HFF-Myc (cell line): ENCODE data around the gene PITPNM1.
"Not testable (repeated sequence)": the region's sequence is repeated elsewhere in the genome, so short reads cannot be mapped to it uniquely, and the experiment has no call there.

Experiments
- DNase-seq: peaks from one replicate; pipeline ENCODE4 v3.0.0-alpha.2; 2011; ENCODE audit warnings: low read depth; ENCODE audit errors: extremely low read depth
- H3K4me3 ChIP-seq: replicated peaks from 2 replicates; pipeline ENCODE4 v1.5.1; 2011; ENCODE audit warnings: low read depth, mild to moderate bottlenecking, control low read depth, low read length
- CTCF ChIP-seq: IDR thresholded peaks from 2 replicates; pipeline ENCODE4 v1.5.1; 2012; ENCODE audit warnings: mild to moderate bottlenecking, low read depth, low read length, control low read depth; ENCODE audit errors: missing control alignments

PITPNM1 gene

GRCh38 chr11:67484847-67485311 is 20.3 kb downstream of the PITPNM1 start:
- H3K4me3 ChIP-seq = no peak overlapping the region
- DNase-seq = no peak
- no peak for TF ChIP-seq CTCF

GRCh38 chr11:67483831-67484665 is 21.1 kb downstream of the PITPNM1 start:
- H3K4me3 ChIP-seq = peak overlapping the region; percentile 57
- no peak for TF ChIP-seq CTCF
- no peak for DNase-seq

- no peak for TF ChIP-seq CTCF
- peak; percentile 97 for DNase-seq
- H3K4me3 ChIP-seq = peak within 1 kb of the TSS; percentile 57
Observed at GRCh38 chr11:67482827-67483798, 22.1 kb downstream of the PITPNM1 start, which contains the start of gene AIP. Gene AIP (plus strand): TSS chr11:67483026. CDS start chr11:67483159, 133 bp downstream.

DNA sequence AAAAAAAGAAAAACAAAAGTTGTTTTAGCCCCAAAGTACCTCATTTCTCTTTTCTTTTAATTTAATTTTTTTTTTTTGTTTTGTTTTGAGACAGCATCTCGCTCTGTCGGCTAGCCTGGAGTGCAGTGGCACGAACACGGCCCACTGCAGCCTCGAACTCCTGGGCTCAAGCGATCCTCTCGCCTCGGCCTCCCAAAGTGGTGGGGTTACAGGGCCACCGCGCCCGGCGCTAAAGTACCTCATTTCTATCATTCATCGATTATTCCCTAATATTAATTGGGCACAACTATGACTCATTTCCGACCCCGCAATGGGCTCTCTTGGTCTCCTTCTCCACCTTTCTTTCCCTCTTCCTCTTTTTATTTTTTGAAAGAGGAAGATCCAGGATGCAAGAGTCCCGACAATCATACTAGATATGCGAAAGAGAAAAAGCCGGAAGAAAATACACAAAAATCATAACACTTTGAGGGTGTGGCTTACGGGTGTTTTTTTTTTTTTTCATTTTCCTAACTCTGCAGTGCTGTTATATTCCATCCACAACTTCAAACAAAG is 22.8 kb downstream of the PITPNM1 start:
- peak overlapping the region; percentile 57 for H3K4me3 ChIP-seq
- TF ChIP-seq CTCF = no peak
- DNase-seq = no peak

DNA sequence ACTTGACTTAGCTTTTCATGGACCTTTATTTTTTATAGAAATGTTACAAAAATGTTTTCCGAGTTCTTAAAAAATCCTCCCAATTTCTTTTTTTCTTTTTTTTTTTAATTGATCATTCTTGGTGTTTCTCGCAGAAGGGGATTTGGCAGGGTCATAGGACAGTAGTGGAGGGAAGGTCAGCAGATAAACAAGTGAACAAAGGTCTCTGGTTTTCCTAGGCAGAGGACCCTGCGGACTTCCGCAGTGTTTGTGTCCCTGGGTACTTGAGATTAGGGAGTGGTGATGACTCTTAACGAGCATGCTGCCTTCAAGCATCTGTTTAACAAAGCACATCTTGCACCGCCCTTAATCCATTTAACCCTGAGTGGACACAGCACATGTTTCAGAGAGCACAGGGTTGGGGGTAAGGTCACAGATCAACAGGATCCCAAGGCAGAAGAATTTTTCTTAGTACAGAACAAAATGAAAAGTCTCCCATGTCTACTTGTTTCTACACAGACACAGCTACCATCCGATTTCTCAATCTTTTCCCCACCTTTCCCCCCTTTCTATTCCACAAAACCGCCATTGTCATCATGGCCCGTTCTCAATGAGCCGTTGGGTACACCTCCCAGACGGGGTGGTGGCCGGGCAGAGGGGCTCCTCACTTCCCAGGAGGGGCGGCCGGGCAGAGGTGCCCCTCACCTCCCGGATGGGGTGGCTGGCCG is 27.7 kb downstream of the PITPNM1 start:
- H3K4me3 ChIP-seq, DNase-seq: not testable (repeated sequence)

DNA sequence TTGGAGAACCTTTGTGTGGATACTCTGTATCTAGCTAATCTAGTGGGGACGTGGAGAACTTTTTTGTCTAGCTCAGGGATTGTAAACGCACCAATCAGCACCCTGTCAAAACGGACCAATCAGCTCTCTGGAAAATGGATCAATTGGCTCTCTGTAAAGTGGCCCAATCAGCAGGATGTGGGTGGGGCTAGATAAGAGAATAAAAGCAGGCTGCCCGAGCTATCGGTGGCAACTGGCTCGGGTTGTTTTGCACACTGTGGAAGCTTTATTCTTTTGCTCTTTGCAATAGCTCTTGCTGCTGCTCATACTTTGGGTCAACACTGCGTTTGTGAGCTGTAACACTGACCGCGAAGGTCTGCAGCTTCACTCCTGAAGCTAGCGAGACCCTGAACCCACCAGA is 28.5 kb downstream of the PITPNM1 start:
- H3K4me3 ChIP-seq, DNase-seq: not testable (repeated sequence)

GRCh38 chr11:67472882-67473281 is 32.3 kb downstream of the PITPNM1 start:
- TF ChIP-seq CTCF = no peak
- no peak overlapping the region for H3K4me3 ChIP-seq
- no peak for DNase-seq
